B cell (primary cell): ENCODE measurements around the gene DDIT4. TPM values are rescaled to one million over a fixed set of nuclear protein-coding genes. Genes with fewer than 3 reads are reported as not detected.
A peak's percentile ranks its signal among the peaks of the same experiment; 100 is the strongest.

Experiments used
- ATAC-seq: fragments of 200-7000 bp; cut with Tn5 transposase; one replicate; pipeline ENCODE4 v1.10.0; 2021; ENCODE audit warnings: low read depth, mild to moderate bottlenecking, moderate number of reproducible peaks, moderate library complexity
- CTCF ChIA-PET: fragments of 350-600 bp; sonication (Branson Sonifier 250); formaldehyde crosslinking; loops from one replicate; lab custom pipeline; 2021; ENCODE audit warnings: antibody characterized with exemption, inconsistent platforms; lab: Charles Lee
- POLR2A ChIA-PET: fragments of 350-600 bp; sonication (Branson Sonifier 250); formaldehyde crosslinking; loops from one replicate; lab custom pipeline; 2021; ENCODE audit warnings: antibody characterized with exemption; lab: Charles Lee
- DNase-seq: peaks from one replicate; pipeline ENCODE4 v3.0.0; 2013
- H2AFZ ChIP-seq: 2 replicates; pipeline ENCODE4 v1.6.1; 2012; ENCODE audit warnings: mild to moderate bottlenecking, low read depth, low read length; ENCODE audit not compliant: insufficient read depth, poor library complexity, severe bottlenecking
- H3K27ac ChIP-seq, 2 donors: 1 replicate in 1 of 2; 2 replicates in 1 of 2; pipeline ENCODE4 v1.5.1; 2012 to 2013; ENCODE audit warnings: low read length in 2 of 2, mild to moderate bottlenecking in 2 of 2, moderate library complexity in 1 of 2
- H3K27me3 ChIP-seq, 4 experiments: fragments of 200-600 bp in 1 of 4; sonication (generic) in 1 of 4; replicated peaks in 1 of 4; 1 replicate in 2 of 4; 2 replicates in 2 of 4; pipeline versions ENCODE4 v1.6.1 to v1.7.0; 2013 to 2016; ENCODE audit warnings: low read length in 3 of 4, mild to moderate bottlenecking in 2 of 4, mixed read lengths in 1 of 4, moderate library complexity in 1 of 4; ENCODE audit not compliant: insufficient read depth in 4 of 4, control insufficient read depth in 3 of 4; ENCODE audit errors: control extremely low read depth in 1 of 4
- H3K36me3 ChIP-seq, 2 experiments: replicated peaks in 1 of 2; 1 replicate in 1 of 2; 2 replicates in 1 of 2; pipeline versions ENCODE4 v1.6.1 to v1.7.1; 2013; ENCODE audit warnings: low read length in 1 of 2; ENCODE audit not compliant: insufficient read depth in 2 of 2, control insufficient read depth in 1 of 2; ENCODE audit errors: control extremely low read depth in 1 of 2, extremely low read depth in 1 of 2
- H3K4me1 ChIP-seq, 2 donors: fragments of 200-600 bp in 1 of 2; sonication (generic) in 1 of 2; 1 replicate in 1 of 2; 2 replicates in 1 of 2; pipeline versions ENCODE4 v1.5.1 to v1.6.1; 2013 to 2017; ENCODE audit warnings: low read length in 2 of 2; ENCODE audit not compliant: control insufficient read depth in 2 of 2, insufficient read depth in 2 of 2
- H3K4me2 ChIP-seq: replicated peaks from 2 replicates; pipeline ENCODE3; 2012; ENCODE audit warnings: mild to moderate bottlenecking, low read depth, low read length; ENCODE audit not compliant: poor library complexity, severe bottlenecking
- H3K4me3 ChIP-seq, 5 experiments: fragments of 200-600 bp in 1 of 5; sonication (generic) in 1 of 5; 1 replicate in 3 of 5; 2 replicates in 2 of 5; pipeline versions ENCODE4 v1.5.1 to v1.7.0; 2011 to 2016; ENCODE audit warnings: low read length in 4 of 5, mild to moderate bottlenecking in 4 of 5, low read depth in 2 of 5, control low read depth in 1 of 5, moderate library complexity in 1 of 5; ENCODE audit not compliant: insufficient read depth in 1 of 5; ENCODE audit errors: control extremely low read depth in 1 of 5, extremely low read depth in 1 of 5
- H3K79me2 ChIP-seq: fragments of 200-600 bp; sonication (generic); one replicate; pipeline ENCODE4 v1.6.0; 2016; ENCODE audit warnings: low read length; ENCODE audit not compliant: control insufficient read depth, insufficient read depth
- H3K9ac ChIP-seq: fragments of 200-600 bp; sonication (generic); 2 replicates; pipeline ENCODE4 v1.6.1; 2017; ENCODE audit warnings: mild to moderate bottlenecking, low read length, moderate library complexity
- H3K9me3 ChIP-seq, 3 donors: one replicate each; pipeline versions ENCODE4 v1.6.1 to v1.7.1; 2013; ENCODE audit warnings: low read length in 2 of 3; ENCODE audit not compliant: control insufficient read depth in 2 of 3, insufficient read depth in 1 of 3; ENCODE audit errors: control extremely low read depth in 1 of 3
- H4K20me1 ChIP-seq: 2 replicates; pipeline ENCODE4 v1.6.0; 2012; ENCODE audit warnings: mild to moderate bottlenecking, low read length; ENCODE audit not compliant: insufficient read depth, control insufficient read depth, poor library complexity, severe bottlenecking
- H3K27ac Mint-ChIP-seq: one replicate; pipeline ENCODE4 v1.8.0; 2021; ENCODE audit warnings: mixed read lengths
- H3K27me3 Mint-ChIP-seq: one replicate; pipeline ENCODE4 v1.8.0; 2021; ENCODE audit warnings: mixed read lengths
- H3K4me1 Mint-ChIP-seq: one replicate; pipeline ENCODE4 v1.8.0; 2021; ENCODE audit warnings: mixed read lengths
- H3K4me3 Mint-ChIP-seq: one replicate; pipeline ENCODE4 v1.8.0; 2021; ENCODE audit warnings: mixed read lengths
- H3K9me3 Mint-ChIP-seq: one replicate; pipeline ENCODE4 v1.8.0; 2022; ENCODE audit warnings: mixed read lengths; ENCODE audit not compliant: insufficient read depth
- CTCF ChIP-seq: fragments of 200-600 bp; IDR thresholded peaks from one replicate; pipeline ENCODE4 v1.8.0; 2022; ENCODE audit warnings: antibody characterized with exemption, mild to moderate bottlenecking
- EZH2 ChIP-seq: IDR thresholded peaks from 2 replicates; pipeline ENCODE4 v1.6.1; 2012; ENCODE audit warnings: borderline replicate concordance, low read depth, mild to moderate bottlenecking, moderate library complexity, low read length; ENCODE audit not compliant: insufficient read depth, poor library complexity, severe bottlenecking
- WGBS: methylation state at CpG from one replicate; pipeline ENCODE4 v1.1.5; 2013; ENCODE audit warnings: missing lambda C conversion rate; ENCODE audit not compliant: insufficient coverage; 5-methylcytosine and 5-hydroxymethylcytosine counted together
- intact Hi-C: fragments of 100-400 bp; cut with micrococcal nuclease; formaldehyde crosslinking; loops from one replicate; pipeline ENCODE4 v1.10.0; 2022
- polyA plus RNA-seq: library from polyadenylated mRNA; depleted of rRNA; stranded (reverse); fragments of >200 nt; gene quantifications from 2 replicates; pipeline ENCODE4 v1.2.3, GENCODE V29; 2012
- total RNA-seq, 2 donors: library from RNA; stranded (reverse); fragments of 120-200 nt in 1 of 2; gene quantifications; 1 replicate in 1 of 2; 2 replicates in 1 of 2; pipeline versions ENCODE4 v1.2.3 to v1.2.4, GENCODE V29; 2013 to 2022

The DDIT4 gene
- total and polyA plus RNA-seq, 2 donors (not counting 1 experiment from before 2014, with no cell fraction given), result 102 to 110 TPM

DNA sequence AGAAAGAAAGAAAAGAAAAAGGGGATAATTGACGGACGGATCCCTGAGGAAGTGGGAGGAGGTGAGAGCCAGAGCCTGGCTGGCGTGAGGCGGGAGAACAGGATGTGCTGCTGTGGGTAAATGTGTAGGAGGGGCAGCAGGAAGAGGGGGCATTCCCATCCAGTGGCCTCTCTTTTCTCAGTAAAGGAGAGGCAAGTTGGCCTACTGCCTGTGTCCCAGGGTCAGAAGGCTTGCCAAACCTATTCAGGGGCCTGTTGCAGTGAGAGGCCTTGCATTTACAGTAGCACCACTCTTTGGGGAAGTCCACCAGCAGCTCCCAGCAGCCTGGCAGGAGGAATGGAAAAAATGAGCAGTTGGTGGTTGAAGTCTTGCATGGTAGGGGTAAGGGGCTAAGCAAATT, 31.0 kb upstream of the DDIT4 start:
- DNase-seq, result no peak
- POLR2A ChIA-PET, result interaction anchor here (0.6 to 0.8 kb wide), 2 partner anchors 12 to 22 kb away, joined by 3 to 5 read pairs; no protein-coding TSS in a partner anchor
- intact Hi-C loops, result no loop called here
- H3K27me3 ChIP-seq, result no peaks in the 10 kb centered on the region
- Mint-ChIP-seq H3K4me3 (no peak overlapping the region), H3K4me1 (peaks cover 65% of the 10 kb centered on the region), H3K9me3 (no peaks in the 10 kb centered on the region), H3K27ac (peak overlapping the region; percentile 12), H3K27me3 (no peaks in the 10 kb centered on the region)
- no peak overlapping the region for H2AFZ ChIP-seq
- WGBS, result 91% methylated on average over 4 of the region's 4 CpGs
- peak overlapping the region; percentile 26 for H3K4me2 ChIP-seq
- H4K20me1 ChIP-seq, result no peaks in the 10 kb centered on the region
- no peak for TF ChIP-seq CTCF
- no peak for TF ChIP-seq EZH2
- H3K4me3 ChIP-seq, result no peak overlapping the region
- H3K4me1 ChIP-seq, result peaks cover 47 to 63% of the 10 kb centered on the region in 2 donors
- peaks cover 15% of the 10 kb centered on the region for H3K79me2 ChIP-seq
- ATAC-seq, result no peak
- no peak overlapping the region for H3K9ac ChIP-seq
- CTCF ChIA-PET, result interaction anchor here (0.7 to 3.0 kb wide), 3 partner anchors 16 to 94 kb away, joined by 3 to 16 read pairs (median 3); no protein-coding TSS in a partner anchor
- no peaks in the 10 kb centered on the region for H3K36me3 ChIP-seq
- H3K27ac ChIP-seq, result no peak overlapping the region
- H3K9me3 ChIP-seq, result no peaks in the 10 kb centered on the region

- H3K79me2 ChIP-seq, result peaks cover 12% of the 10 kb centered on the region
- POLR2A ChIA-PET, result no interaction called here
- H3K4me3 Mint-ChIP-seq, result no peak overlapping the region
- H3K9ac ChIP-seq, result no peak overlapping the region
- H3K27ac Mint-ChIP-seq, result peak overlapping the region; percentile 81
- H3K9me3 Mint-ChIP-seq, result no peaks in the 10 kb centered on the region
- CTCF ChIA-PET, result interaction anchor here (0.7 to 3.0 kb wide), 6 partner anchors 9 to 93 kb away, joined by 3 to 16 read pairs (median 3); no protein-coding TSS in a partner anchor
- H3K27ac ChIP-seq, result peak overlapping the region in 1 of 2 donors; percentile 47
- H3K4me2 ChIP-seq, result no peak overlapping the region
- H3K4me1 ChIP-seq, result peaks cover 58 to 76% of the 10 kb centered on the region in 2 donors
- H3K27me3 Mint-ChIP-seq, result no peaks in the 10 kb centered on the region
- intact Hi-C loops, result loop anchor here (2.0 kb wide), 1 partner anchor 17 kb away; no protein-coding TSS in a partner anchor
- no peaks in the 10 kb centered on the region for H3K27me3 ChIP-seq
- ATAC-seq (no peak), DNase-seq (no peak)
- peaks cover 78% of the 10 kb centered on the region for H3K4me1 Mint-ChIP-seq
- H3K36me3 ChIP-seq, result no peaks in the 10 kb centered on the region
- no peaks in the 10 kb centered on the region for H4K20me1 ChIP-seq
- H3K9me3 ChIP-seq, result no peaks in the 10 kb centered on the region
- TF ChIP-seq CTCF (no peak), EZH2 (no peak)
- H2AFZ ChIP-seq, result no peak overlapping the region
- WGBS, result 96% methylated on average over 4 of the region's 11 CpGs
- H3K4me3 ChIP-seq, result no peak overlapping the region
These were observed 29.8 kb upstream of the DDIT4 start for GRCh38 chr10:72243822-72244437.
